A673 (cell line): ENCODE results near the gene SUFU.

ENCODE experiments used
- EZH2 ChIP-seq: fragments of 200-600 bp; sonication (generic); IDR thresholded peaks from 2 replicates; pipeline ENCODE4 v1.6.1; 2017; ENCODE audit warnings: borderline replicate concordance, low read depth, mild to moderate bottlenecking, mixed read lengths, antibody characterized with exemption, low read length; ENCODE audit not compliant: poor library complexity, severe bottlenecking
- TF ChIP-seq, protein P1 (sequence below): fragments of 300-800, 200-600 bp; sonication (generic); conservative IDR thresholded peaks from 2 replicates; pipeline ENCODE4 v1.5.1; 2017; ENCODE audit warnings: low read depth, mild to moderate bottlenecking, antibody characterized with exemption, low read length, moderate library complexity, mixed read lengths

GRCh38 chr10:102646610-102647442, 143.1 kb downstream of the SUFU start:
- TF ChIP-seq EZH2: no peak
- TF ChIP-seq, protein P1, sequence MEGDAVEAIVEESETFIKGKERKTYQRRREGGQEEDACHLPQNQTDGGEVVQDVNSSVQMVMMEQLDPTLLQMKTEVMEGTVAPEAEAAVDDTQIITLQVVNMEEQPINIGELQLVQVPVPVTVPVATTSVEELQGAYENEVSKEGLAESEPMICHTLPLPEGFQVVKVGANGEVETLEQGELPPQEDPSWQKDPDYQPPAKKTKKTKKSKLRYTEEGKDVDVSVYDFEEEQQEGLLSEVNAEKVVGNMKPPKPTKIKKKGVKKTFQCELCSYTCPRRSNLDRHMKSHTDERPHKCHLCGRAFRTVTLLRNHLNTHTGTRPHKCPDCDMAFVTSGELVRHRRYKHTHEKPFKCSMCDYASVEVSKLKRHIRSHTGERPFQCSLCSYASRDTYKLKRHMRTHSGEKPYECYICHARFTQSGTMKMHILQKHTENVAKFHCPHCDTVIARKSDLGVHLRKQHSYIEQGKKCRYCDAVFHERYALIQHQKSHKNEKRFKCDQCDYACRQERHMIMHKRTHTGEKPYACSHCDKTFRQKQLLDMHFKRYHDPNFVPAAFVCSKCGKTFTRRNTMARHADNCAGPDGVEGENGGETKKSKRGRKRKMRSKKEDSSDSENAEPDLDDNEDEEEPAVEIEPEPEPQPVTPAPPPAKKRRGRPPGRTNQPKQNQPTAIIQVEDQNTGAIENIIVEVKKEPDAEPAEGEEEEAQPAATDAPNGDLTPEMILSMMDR: no peak
